Omental fat pad (tissue), 4 donors: ENCODE results near the gene NRN1L. TPM values are rescaled to one million over a fixed set of nuclear protein-coding genes. Genes with fewer than 3 reads are reported as not detected.
A peak's percentile ranks its signal among the peaks of the same experiment; 100 is the strongest.
"Not testable (repeated sequence)": the region's sequence is repeated elsewhere in the genome, so short reads cannot be mapped to it uniquely, and the experiment has no call there.

Experiments used
- ATAC-seq: fragments of 150-250 bp; one replicate; pipeline ENCODE4 v1.9.1; 2016; ENCODE audit warnings: mild to moderate bottlenecking, moderate library complexity; ENCODE audit not compliant: low FRiP score
- DNase-seq: peaks from one replicate; pipeline ENCODE4 v3.0.0-alpha.2; 2019; ENCODE audit warnings: low spot score
- total RNA-seq, 4 donors: library from RNA; depleted of rRNA; stranded (reverse); fragments of >200 nt; gene quantifications; one replicate each; pipeline ENCODE4 v1.1.0, GENCODE V29; 2016
- TF ChIP-seq, protein P1 (sequence below), 3 donors: fragments of 450-650 bp; IDR thresholded peaks; one replicate each; pipeline ENCODE4 v1.5.1; 2016 to 2017; ENCODE audit warnings: antibody characterized with exemption in 3 of 3, mild to moderate bottlenecking in 3 of 3, moderate library complexity in 2 of 3

Gene NRN1L
- total RNA-seq, 4 donors from 2014 or later: 3.0 to 5.5 TPM; not detected in 2

DNA sequence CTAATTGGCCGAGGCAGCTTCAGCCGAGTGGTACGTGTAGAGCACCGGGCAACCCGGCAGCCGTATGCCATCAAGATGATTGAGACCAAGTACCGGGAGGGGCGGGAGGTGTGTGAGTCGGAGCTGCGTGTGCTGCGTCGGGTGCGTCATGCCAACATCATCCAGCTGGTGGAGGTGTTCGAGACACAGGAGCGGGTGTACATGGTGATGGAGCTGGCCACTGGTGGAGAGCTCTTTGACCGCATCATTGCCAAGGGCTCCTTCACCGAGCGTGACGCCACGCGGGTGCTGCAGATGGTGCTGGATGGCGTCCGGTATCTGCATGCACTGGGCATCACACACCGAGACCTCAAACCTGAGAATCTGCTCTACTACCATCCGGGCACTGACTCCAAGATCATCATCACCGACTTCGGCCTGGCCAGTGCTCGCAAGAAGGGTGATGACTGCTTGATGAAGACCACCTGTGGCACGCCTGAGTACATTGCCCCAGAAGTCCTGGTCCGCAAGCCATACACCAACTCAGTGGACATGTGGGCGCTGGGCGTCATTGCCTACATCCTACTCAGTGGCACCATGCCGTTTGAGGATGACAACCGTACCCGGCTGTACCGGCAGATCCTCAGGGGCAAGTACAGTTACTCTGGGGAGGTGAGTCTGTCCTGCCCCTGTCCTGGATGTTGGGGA lies 24.5 kb downstream of the NRN1L start:
- no peak for DNase-seq
- peak; percentile 41 for ATAC-seq
- TF ChIP-seq, protein P1, sequence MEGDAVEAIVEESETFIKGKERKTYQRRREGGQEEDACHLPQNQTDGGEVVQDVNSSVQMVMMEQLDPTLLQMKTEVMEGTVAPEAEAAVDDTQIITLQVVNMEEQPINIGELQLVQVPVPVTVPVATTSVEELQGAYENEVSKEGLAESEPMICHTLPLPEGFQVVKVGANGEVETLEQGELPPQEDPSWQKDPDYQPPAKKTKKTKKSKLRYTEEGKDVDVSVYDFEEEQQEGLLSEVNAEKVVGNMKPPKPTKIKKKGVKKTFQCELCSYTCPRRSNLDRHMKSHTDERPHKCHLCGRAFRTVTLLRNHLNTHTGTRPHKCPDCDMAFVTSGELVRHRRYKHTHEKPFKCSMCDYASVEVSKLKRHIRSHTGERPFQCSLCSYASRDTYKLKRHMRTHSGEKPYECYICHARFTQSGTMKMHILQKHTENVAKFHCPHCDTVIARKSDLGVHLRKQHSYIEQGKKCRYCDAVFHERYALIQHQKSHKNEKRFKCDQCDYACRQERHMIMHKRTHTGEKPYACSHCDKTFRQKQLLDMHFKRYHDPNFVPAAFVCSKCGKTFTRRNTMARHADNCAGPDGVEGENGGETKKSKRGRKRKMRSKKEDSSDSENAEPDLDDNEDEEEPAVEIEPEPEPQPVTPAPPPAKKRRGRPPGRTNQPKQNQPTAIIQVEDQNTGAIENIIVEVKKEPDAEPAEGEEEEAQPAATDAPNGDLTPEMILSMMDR (IDR thresholded peaks at IDR 0.05): no peak

DNA sequence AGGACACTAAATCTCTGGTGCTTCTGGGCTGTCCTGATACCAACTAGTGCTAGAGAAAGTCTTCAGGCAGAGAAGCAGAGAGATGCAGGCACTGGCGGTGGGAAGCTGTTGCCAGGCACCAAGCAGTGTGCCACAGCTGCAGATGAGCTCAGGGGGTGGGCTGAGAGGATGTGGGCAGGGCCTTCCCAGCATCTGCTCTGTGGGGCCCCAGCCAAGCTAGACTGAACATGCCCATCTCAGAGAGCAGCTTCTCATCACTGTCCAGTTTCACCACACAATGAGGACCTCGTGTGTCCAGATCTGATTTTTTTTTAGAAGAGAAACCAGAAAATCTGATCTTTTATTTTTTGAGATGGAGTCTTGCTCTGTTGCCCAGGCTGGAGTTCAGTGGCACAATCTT lies 25.5 kb downstream of the NRN1L start:
- ATAC-seq (no peak), DNase-seq (no peak)
- TF ChIP-seq, protein P1 (IDR thresholded peaks at IDR 0.05): no peak

DNA sequence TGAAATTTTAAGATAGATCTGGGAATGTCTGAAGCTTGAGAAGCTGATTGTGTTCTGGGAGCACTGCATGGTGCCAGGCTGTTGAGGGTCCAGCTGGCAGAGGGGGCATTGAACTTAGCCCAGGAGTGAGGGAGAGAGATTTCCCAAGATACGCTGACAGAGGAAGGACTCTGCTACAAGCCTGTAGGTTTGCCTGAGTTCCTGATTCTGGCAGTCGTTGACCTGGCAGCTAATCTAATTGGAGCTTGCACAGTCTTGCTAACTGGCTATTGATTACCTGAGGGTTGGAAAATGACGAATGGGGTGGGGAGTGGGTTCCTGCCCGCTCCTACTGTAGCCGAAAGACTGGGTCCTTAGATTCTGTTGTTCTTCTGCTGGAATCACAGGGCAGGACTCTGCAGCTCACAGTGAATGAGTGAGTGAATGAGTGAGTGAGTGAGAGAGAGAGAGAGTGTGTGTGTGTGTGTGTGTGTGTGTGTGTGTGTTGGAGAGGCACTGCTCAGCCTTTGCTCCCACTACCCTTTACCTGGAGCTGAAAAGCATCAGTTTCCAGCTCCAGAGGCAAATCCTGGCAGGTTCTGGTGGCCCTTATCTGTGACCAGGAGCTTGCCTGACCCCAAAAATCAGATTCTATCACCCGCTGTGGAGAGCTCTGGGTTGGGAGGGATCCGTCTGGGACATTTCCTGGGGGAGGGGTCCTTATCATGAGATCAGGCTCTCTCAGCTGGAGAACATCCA lies 30.2 kb downstream of the NRN1L start:
- ATAC-seq (no peak), DNase-seq (no peak)
- TF ChIP-seq, protein P1 (IDR thresholded peaks at IDR 0.05): no peak

DNA sequence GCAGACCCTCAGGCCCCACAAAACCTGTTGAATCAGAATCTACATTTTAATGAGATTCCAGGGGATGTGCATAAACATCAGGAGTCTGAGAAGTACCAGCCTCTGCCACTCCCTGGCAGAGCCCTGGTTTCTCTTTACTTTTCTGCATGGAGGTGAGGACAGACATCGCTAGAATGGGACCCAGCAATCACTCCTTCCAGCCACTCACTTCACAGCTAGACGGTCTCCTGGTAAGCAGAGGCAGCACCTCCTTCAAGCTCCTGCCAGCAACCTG lies 30.7 kb downstream of the NRN1L start:
- ATAC-seq, DNase-seq: not testable (repeated sequence)

DNA sequence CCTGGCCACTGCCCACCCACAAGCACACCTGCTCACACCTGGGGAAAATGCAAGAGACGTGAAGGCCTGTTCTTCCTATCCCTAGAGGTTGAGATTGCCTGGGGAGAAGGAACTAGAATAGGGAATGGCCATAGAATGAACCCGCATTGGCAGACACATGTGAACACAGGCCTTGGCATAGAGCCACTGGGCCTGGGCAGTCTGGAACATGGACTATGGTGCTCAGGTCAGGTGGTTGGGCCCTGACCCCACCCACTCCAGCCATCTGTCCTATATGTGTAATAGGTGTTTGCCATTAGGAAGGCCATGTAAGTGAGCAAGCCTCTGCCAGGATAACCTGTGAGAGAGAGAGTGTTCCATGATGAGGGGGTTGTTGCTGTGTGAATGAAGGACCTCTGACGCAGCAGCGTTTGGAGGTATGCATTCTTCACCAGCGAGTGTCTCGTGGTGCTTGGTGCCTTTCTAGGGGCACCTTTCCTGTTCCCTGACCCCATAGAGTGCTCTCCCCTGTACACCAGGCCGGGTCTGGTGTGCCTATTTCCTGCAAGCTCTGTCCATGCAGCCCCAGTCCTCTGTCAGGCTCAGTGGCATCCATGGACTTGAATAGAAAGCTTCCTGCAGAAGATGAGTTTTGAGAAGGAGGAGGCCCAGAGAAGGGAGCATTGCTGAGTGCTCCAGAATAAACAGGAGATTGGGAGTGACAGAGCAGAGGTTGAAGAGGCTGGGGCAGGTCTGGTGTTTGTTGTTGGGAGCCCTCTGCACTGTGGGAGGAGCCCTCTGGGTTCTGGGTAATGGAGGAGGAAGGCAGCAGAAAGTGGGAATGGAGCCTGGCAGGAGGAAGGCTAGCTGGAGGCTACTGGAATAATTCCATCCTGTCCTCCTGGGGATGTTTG lies 31.4 kb downstream of the NRN1L start:
- ATAC-seq (no peak), DNase-seq (no peak)
- TF ChIP-seq, protein P1 (IDR thresholded peaks at IDR 0.05): no peak

DNA sequence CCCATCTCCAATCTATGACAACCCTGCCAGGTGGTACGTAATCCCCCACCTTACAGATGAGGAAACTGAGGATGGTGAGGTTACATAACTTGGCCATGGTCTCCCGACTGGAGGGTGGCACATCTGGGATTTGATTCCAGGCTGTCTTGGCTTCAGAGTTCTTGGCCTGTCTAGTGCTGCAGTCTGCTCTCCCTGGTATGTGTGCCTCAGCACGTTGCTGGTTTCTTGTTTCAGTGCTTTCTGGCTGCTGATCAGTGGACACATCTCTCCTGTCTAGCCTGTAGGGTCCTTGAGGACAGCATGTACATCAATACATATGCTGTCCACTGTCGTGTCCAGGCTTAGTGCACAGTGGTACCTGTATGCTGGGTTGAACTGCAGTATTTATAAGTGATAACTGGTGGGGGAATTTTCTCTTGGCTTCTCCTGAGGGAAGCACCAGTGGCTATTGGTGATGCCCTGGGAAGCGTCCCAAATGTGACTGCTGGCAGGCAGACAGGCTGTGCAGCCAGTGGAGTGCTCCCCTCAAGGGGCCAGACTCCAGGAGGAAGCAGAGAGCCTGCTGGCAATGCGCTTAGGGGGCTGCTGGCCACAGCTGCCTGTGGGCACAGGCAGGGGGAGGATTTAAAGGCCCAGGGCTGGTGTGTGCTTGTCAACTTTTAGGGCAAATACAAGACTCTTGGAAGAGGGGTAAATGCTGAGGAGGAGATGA lies 32.6 kb downstream of the NRN1L start:
- ATAC-seq: no peak
- no peak for DNase-seq
- TF ChIP-seq, protein P1 (IDR thresholded peaks at IDR 0.05): no peak

DNA sequence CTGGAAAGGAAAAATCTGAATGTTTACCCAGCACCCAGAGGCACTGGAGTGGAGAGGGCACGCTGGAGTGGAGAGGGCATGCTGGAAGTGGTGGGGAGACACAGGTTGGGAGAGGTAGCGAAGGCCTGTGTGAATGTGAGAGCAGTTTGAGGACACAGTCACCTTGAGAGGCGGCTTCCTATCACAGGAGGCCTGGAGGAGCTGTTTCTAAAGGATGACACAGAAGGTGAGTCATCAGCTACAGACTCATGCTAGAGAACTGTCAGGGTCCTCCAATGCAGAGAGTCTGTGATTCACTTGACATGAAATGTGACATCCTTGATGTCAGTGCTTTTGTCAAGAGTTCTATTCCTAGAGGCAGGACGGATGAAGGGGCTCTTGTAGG lies 33.2 kb downstream of the NRN1L start:
- no peak for DNase-seq
- peak; percentile 58 for ATAC-seq
- TF ChIP-seq, protein P1 (IDR thresholded peaks at IDR 0.05): no peak
